Measurements from ENCODE around the gene CTXN1. TPM values are rescaled to one million over a fixed set of nuclear protein-coding genes. Genes with fewer than 3 reads are reported as not detected.
A peak's percentile ranks its signal among the peaks of the same experiment; 100 is the strongest.
"Not testable (repeated sequence)": the region's sequence is repeated elsewhere in the genome, so short reads cannot be mapped to it uniquely, and the experiment has no call there.

The CTXN1 gene
- total and polyA plus RNA-seq, 2 experiments from 2014 or later, result 5.2 to 14.5 TPM

- Histone ChIP-seq H3K27ac (no peak overlapping the region), H3K79me2 (no peaks in the 10 kb centered on the region), H4K20me1 (ENCODE audit: insufficient read depth, poor library complexity, severe bottlenecking) (no peaks in the 10 kb centered on the region), H3K4me3 (no peak overlapping the region), H3K9me3 (ENCODE audit: low read depth) (no peaks in the 10 kb centered on the region), H2AFZ (no peak overlapping the region), H3K4me2 (no peak overlapping the region), H3K27me3 (no peaks in the 10 kb centered on the region), H3K36me3 (replicated peaks; ENCODE audit: insufficient read depth, low read depth) (no peaks in the 10 kb centered on the region), H3K4me1 (ENCODE audit: insufficient read depth) (peaks cover 20% of the 10 kb centered on the region), H3K9me2 (replicated peaks; ENCODE audit: insufficient read depth) (no peaks in the 10 kb centered on the region)
- WGBS (ENCODE audit: low lambda C conversion rate, missing lambda C conversion rate), result 96% methylated on average over 36 of the region's 36 CpGs
- DNase-seq (ENCODE audit: low spot score), result no peak
- TF ChIP-seq CTCF (IDR thresholded peaks at IDR 0.05; ENCODE audit: poor library complexity) (no peak), EZH2phosphoT487 (IDR thresholded peaks at IDR 0.05; ENCODE audit: low read depth, severe bottlenecking, unreplicated experiment) (no peak), EZH2 (IDR thresholded peaks at IDR 0.05; ENCODE audit: borderline replicate concordance) (no peak)
Observed at GRCh38 chr19:7931221-7932061, 5.5 kb upstream of the CTXN1 start.

DNA sequence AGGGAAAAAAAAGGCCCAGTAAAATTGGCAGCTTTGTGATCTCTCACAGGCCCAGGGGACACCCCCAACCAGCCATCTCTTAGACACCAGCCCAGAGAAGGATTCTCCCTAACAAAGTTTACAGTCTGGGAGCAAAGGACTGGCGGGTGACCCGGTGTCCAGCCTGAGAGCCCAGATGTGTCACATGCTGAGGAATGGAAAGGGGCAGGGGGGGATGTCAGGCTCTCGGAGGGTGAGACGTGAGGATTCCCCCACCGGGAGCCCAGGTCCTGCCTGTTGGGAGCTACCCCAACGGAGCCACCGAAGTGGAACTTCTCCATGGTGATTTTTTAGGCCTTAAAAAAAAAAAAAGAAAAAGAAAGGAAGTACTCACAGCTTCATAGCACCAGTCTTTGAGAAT lies 4.8 kb upstream of the CTXN1 start:
- Histone ChIP-seq H3K4me2 (no peak overlapping the region), H3K4me3 (no peak overlapping the region), H3K9me2 (replicated peaks; ENCODE audit: insufficient read depth) (no peaks in the 10 kb centered on the region), H4K20me1 (ENCODE audit: insufficient read depth, poor library complexity, severe bottlenecking) (no peaks in the 10 kb centered on the region), H3K79me2 (no peaks in the 10 kb centered on the region), H3K27ac (no peak overlapping the region), H3K4me1 (ENCODE audit: insufficient read depth) (peaks cover 24% of the 10 kb centered on the region), H3K36me3 (replicated peaks; ENCODE audit: insufficient read depth, low read depth) (no peaks in the 10 kb centered on the region), H3K9me3 (ENCODE audit: low read depth) (no peaks in the 10 kb centered on the region), H2AFZ (no peak overlapping the region), H3K27me3 (no peaks in the 10 kb centered on the region)
- 85% methylated on average over 7 of the region's 7 CpGs for WGBS (ENCODE audit: low lambda C conversion rate, missing lambda C conversion rate)
- no peak for DNase-seq (ENCODE audit: low spot score)
- TF ChIP-seq CTCF (IDR thresholded peaks at IDR 0.05; ENCODE audit: poor library complexity) (no peak), EZH2 (IDR thresholded peaks at IDR 0.05; ENCODE audit: borderline replicate concordance) (no peak), EZH2phosphoT487 (IDR thresholded peaks at IDR 0.05; ENCODE audit: low read depth, severe bottlenecking, unreplicated experiment) (no peak)

GRCh38 chr19:7930030-7930429 lies 4.1 kb upstream of the CTXN1 start:
- H3K4me1 ChIP-seq (ENCODE audit: insufficient read depth), result peaks cover 24% of the 10 kb centered on the region
- DNase-seq (ENCODE audit: low spot score); H3K27me3 ChIP-seq; H3K9me3 ChIP-seq (ENCODE audit: low read depth); H3K9me2 ChIP-seq (replicated peaks; ENCODE audit: insufficient read depth); H3K4me2 ChIP-seq; H4K20me1 ChIP-seq (ENCODE audit: insufficient read depth, poor library complexity, severe bottlenecking); H3K36me3 ChIP-seq (replicated peaks; ENCODE audit: insufficient read depth, low read depth); H3K4me3 ChIP-seq; H2AFZ ChIP-seq; H3K79me2 ChIP-seq; H3K27ac ChIP-seq: not testable (repeated sequence)
- WGBS (ENCODE audit: low lambda C conversion rate, missing lambda C conversion rate), result 91% methylated on average over 11 of the region's 11 CpGs

GRCh38 chr19:7928741-7929701 lies 3.1 kb upstream of the CTXN1 start:
- WGBS (ENCODE audit: low lambda C conversion rate, missing lambda C conversion rate), result 58% methylated on average over 24 of the region's 24 CpGs
- no peaks in the 10 kb centered on the region for H4K20me1 ChIP-seq (ENCODE audit: insufficient read depth, poor library complexity, severe bottlenecking)
- H3K4me2 ChIP-seq, result peak overlapping the region; percentile 26
- H3K27ac ChIP-seq, result peak overlapping the region; percentile 62
- peaks cover 28% of the 10 kb centered on the region for H3K4me1 ChIP-seq (ENCODE audit: insufficient read depth)
- H3K36me3 ChIP-seq (replicated peaks; ENCODE audit: insufficient read depth, low read depth), result no peaks in the 10 kb centered on the region
- H3K9me2 ChIP-seq (replicated peaks; ENCODE audit: insufficient read depth), result no peaks in the 10 kb centered on the region
- no peaks in the 10 kb centered on the region for H3K9me3 ChIP-seq (ENCODE audit: low read depth)
- H3K4me3 ChIP-seq, result no peak overlapping the region
- DNase-seq (ENCODE audit: low spot score), result peak; percentile 75
- H3K79me2 ChIP-seq, result no peaks in the 10 kb centered on the region
- no peaks in the 10 kb centered on the region for H3K27me3 ChIP-seq
- TF ChIP-seq CTCF (IDR thresholded peaks at IDR 0.05; ENCODE audit: poor library complexity) (peak; percentile 35), EZH2phosphoT487 (IDR thresholded peaks at IDR 0.05; ENCODE audit: low read depth, severe bottlenecking, unreplicated experiment) (no peak)
- H2AFZ ChIP-seq, result no peak overlapping the region
